Left ventricle myocardium inferior (tissue), 1 donor: ENCODE results near the gene CDHR2. TPM values are rescaled to one million over a fixed set of nuclear protein-coding genes. Genes with fewer than 3 reads are reported as not detected.

ENCODE experiments used
- DNase-seq: peaks from one replicate; pipeline ENCODE4 v3.0.0-alpha.2; 2020
- H3K27ac ChIP-seq: fragments of 200-600 bp; replicated peaks from 2 replicates; pipeline ENCODE4 v1.8.0; 2021
- H3K27me3 ChIP-seq: fragments of 200-600 bp; 2 replicates; pipeline ENCODE4 v1.8.0; 2021; ENCODE audit warnings: low read depth
- H3K36me3 ChIP-seq: fragments of 200-600 bp; 2 replicates; pipeline ENCODE4 v1.8.0; 2021
- H3K4me1 ChIP-seq: fragments of 200-600 bp; 2 replicates; pipeline ENCODE4 v1.8.0; 2021
- H3K4me3 ChIP-seq: fragments of 200-600 bp; 2 replicates; pipeline ENCODE4 v1.8.0; 2021; ENCODE audit warnings: mild to moderate bottlenecking, moderate library complexity
- H3K9me3 ChIP-seq: fragments of 200-600 bp; replicated peaks from 2 replicates; pipeline ENCODE4 v1.8.0; 2021
- intact Hi-C: fragments of 100-400 bp; cut with micrococcal nuclease; formaldehyde crosslinking; loops from one replicate; pipeline ENCODE4 v1.11.0; 2022
- long read RNA-seq: library from polyadenylated mRNA; unstranded; transcript quantifications from one replicate; pipeline ENCODE4 v2.0.0, GENCODE V29; 2021
- total RNA-seq: library from RNA; stranded (reverse); fragmentation: NEBNext Ultra II Directional; extraction: Animal tissue kit (Norgen Biotek cat#: 25700); gene quantifications from one replicate; pipeline ENCODE4 v1.2.1, GENCODE V29; 2021
- TF ChIP-seq, protein P1 (sequence below): fragments of 200-600 bp; IDR thresholded peaks from 2 replicates; pipeline ENCODE4 v1.8.0; 2021; ENCODE audit warnings: antibody characterized with exemption, mild to moderate bottlenecking, borderline replicate concordance
- donor health status: DM: no; HTN: yes; CAD: no; lungs with severe emphysema.

Gene CDHR2, protein sequence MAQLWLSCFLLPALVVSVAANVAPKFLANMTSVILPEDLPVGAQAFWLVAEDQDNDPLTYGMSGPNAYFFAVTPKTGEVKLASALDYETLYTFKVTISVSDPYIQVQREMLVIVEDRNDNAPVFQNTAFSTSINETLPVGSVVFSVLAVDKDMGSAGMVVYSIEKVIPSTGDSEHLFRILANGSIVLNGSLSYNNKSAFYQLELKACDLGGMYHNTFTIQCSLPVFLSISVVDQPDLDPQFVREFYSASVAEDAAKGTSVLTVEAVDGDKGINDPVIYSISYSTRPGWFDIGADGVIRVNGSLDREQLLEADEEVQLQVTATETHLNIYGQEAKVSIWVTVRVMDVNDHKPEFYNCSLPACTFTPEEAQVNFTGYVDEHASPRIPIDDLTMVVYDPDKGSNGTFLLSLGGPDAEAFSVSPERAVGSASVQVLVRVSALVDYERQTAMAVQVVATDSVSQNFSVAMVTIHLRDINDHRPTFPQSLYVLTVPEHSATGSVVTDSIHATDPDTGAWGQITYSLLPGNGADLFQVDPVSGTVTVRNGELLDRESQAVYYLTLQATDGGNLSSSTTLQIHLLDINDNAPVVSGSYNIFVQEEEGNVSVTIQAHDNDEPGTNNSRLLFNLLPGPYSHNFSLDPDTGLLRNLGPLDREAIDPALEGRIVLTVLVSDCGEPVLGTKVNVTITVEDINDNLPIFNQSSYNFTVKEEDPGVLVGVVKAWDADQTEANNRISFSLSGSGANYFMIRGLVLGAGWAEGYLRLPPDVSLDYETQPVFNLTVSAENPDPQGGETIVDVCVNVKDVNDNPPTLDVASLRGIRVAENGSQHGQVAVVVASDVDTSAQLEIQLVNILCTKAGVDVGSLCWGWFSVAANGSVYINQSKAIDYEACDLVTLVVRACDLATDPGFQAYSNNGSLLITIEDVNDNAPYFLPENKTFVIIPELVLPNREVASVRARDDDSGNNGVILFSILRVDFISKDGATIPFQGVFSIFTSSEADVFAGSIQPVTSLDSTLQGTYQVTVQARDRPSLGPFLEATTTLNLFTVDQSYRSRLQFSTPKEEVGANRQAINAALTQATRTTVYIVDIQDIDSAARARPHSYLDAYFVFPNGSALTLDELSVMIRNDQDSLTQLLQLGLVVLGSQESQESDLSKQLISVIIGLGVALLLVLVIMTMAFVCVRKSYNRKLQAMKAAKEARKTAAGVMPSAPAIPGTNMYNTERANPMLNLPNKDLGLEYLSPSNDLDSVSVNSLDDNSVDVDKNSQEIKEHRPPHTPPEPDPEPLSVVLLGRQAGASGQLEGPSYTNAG (N-terminal part only)
- total RNA-seq = 0.33 TPM
- long read RNA-seq, partial matches to known transcripts = 0 of 1 reads
- long read RNA-seq, other reads (novel, unspliced or antisense) = 1 of 1 reads

GRCh38 chr5:176548967-176549444, at the start of gene CDHR2:
Gene CDHR2 (plus strand): TSS chr5:176549342. CDS start chr5:176565353, 16,011 bp downstream.
- Histone ChIP-seq H3K4me3 (no peak within 1 kb of the TSS), H3K9me3 (no peaks in the 10 kb centered on the region), H3K27me3 (peaks cover 39% of the 10 kb centered on the region), H3K36me3 (no peaks in the 10 kb centered on the region), H3K27ac (no peak within 1 kb of the TSS), H3K4me1 (peaks cover 23% of the 10 kb centered on the region)
- intact Hi-C loops = no loop called here
- DNase-seq = no peak
- TF ChIP-seq, protein P1, sequence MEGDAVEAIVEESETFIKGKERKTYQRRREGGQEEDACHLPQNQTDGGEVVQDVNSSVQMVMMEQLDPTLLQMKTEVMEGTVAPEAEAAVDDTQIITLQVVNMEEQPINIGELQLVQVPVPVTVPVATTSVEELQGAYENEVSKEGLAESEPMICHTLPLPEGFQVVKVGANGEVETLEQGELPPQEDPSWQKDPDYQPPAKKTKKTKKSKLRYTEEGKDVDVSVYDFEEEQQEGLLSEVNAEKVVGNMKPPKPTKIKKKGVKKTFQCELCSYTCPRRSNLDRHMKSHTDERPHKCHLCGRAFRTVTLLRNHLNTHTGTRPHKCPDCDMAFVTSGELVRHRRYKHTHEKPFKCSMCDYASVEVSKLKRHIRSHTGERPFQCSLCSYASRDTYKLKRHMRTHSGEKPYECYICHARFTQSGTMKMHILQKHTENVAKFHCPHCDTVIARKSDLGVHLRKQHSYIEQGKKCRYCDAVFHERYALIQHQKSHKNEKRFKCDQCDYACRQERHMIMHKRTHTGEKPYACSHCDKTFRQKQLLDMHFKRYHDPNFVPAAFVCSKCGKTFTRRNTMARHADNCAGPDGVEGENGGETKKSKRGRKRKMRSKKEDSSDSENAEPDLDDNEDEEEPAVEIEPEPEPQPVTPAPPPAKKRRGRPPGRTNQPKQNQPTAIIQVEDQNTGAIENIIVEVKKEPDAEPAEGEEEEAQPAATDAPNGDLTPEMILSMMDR = no peak

DNA sequence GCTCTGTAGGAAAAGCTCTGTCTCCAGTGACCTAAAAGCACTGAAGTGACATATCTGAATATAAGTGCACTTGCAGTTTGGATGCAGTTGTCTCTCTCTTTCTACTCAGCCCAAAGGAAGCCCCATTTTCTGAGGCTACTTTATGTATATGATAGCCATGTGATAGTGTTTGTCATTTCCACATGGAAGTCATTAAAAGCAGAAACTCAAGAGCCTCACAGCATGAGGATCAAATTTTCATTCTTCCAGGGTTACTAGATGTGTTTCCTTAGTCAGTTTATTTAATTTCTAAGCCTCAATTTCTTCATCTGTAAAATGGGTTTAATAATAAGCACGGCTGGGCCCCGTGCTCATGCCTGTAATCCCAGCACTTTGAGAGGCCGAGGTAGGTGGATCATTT, 48.6 kb upstream of the CDHR2 start:
- Histone ChIP-seq H3K27ac (no peak overlapping the region), H3K4me1 (no peaks in the 10 kb centered on the region), H3K36me3 (peaks cover 100% of the 10 kb centered on the region), H3K4me3 (no peak overlapping the region), H3K9me3 (no peaks in the 10 kb centered on the region), H3K27me3 (no peaks in the 10 kb centered on the region)
- intact Hi-C loops = no loop called here
- TF ChIP-seq, protein P1 = no peak
- DNase-seq = no peak

DNA sequence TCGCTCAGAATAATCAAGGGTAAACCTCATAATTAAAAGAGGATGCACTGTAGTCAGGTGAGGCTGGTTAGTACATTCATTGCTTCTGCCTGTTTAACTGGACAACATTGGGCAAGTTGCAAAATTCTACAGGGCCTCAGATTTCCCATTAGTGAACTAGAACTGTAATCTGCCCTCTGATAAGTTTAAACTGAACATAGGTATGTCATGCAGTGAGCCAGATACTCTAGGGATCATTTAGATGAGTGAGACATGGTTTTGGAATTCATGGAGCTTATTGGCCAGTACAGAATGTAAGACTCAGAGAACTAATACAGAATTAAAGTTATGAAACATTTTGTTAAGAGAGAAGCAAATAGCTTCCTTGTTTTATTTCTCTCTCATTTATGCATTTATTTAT, 47.8 kb upstream of the CDHR2 start:
- H3K27me3 ChIP-seq = no peaks in the 10 kb centered on the region
- peaks cover 99% of the 10 kb centered on the region for H3K36me3 ChIP-seq
- no peak overlapping the region for H3K4me3 ChIP-seq
- H3K9me3 ChIP-seq = no peaks in the 10 kb centered on the region
- TF ChIP-seq, protein P1 = no peak
- no peak for DNase-seq
- intact Hi-C loops = no loop called here
- H3K4me1 ChIP-seq = no peaks in the 10 kb centered on the region
- no peak overlapping the region for H3K27ac ChIP-seq

DNA sequence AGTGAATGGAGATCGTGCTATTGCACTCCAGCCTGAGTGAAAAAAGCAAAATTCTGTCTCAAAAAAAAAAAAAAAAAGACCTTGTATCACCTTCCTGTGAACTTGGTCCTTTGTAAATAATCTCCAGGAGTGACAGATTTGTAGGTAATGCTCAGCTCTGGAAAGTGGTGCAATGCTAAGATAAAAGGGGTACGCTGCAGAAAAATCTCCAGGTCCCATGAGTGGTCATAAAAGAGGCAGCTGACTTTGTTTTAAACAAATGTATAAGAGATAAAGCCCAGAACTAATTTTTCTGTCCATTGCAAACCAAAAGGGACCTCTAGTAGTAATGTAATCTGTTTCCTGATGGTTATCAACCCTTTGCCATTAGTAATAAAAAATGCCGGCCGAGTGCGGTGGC, 45.6 kb upstream of the CDHR2 start:
- intact Hi-C loops = no loop called here
- Histone ChIP-seq H3K27ac (no peak overlapping the region), H3K4me3 (no peak overlapping the region), H3K4me1 (no peaks in the 10 kb centered on the region), H3K27me3 (no peaks in the 10 kb centered on the region), H3K9me3 (no peaks in the 10 kb centered on the region), H3K36me3 (peaks cover 99% of the 10 kb centered on the region)
- TF ChIP-seq, protein P1 = no peak
- DNase-seq = no peak

DNA sequence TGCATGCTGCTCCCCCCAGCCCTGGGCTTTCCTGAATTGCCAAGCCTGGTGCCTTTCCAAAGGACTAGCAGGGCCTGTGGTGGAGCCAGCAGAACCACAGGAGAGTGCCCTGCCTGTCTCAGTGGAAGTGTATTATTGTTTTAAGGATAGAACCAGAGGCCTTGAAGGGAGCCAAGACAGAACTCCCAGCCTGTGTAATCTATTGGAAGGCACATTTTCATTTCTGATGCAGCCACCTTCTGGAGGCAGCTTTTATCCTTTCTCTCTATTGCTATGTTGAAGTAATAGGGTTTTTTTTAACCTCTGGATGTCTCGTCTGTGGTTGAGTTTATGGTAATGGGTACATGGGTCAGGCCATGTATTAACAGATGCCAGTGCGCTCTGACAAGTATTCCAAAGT, 41.2 kb upstream of the CDHR2 start:
- no peak for DNase-seq
- no peak overlapping the region for H3K4me3 ChIP-seq
- H3K27me3 ChIP-seq = no peaks in the 10 kb centered on the region
- peaks cover 67% of the 10 kb centered on the region for H3K36me3 ChIP-seq
- H3K4me1 ChIP-seq = no peaks in the 10 kb centered on the region
- TF ChIP-seq, protein P1 = no peak
- no peak overlapping the region for H3K27ac ChIP-seq
- H3K9me3 ChIP-seq = no peaks in the 10 kb centered on the region
- intact Hi-C loops = no loop called here
